Renal cortical epithelial cell (primary cell): ENCODE measurements around the gene DIDO1. TPM values are rescaled to one million over a fixed set of nuclear protein-coding genes. Genes with fewer than 3 reads are reported as not detected.

Experiments used
- DNase-seq: peaks from one replicate; pipeline ENCODE4 v3.0.0-alpha.2; 2011; ENCODE audit warnings: low read depth
- total RNA-seq: library from RNA; depleted of rRNA; stranded (reverse); fragments of >200 nt; gene quantifications from 2 replicates; pipeline ENCODE4 v1.2.3, GENCODE V29; 2014

The DIDO1 gene
- total RNA-seq, 1 donor from 2014 or later: 58.1 TPM

GRCh38 chr20:62951143-62951895 lies 25.0 kb upstream of the DIDO1 start:
- DNase-seq: no peak

DNA sequence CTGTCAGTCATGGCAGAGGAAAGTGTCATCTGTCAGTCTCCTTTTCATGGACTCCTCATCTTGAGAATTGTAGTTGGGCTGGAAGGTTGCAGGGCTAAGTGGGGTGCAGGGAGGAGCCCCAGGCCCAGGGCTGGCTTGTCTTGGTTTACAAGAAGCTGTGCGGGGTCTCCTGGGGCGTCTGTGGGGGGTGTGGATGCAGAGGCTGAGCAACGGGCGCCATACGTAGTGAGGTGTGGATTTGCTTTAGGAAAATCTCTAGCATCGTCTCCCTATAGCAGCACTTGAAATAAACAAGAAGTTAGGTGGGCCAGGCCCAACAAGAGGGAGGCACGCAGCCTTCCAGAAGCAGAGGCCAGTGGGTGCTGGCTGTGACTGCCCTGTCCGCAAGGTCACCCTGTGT lies 24.4 kb upstream of the DIDO1 start:
- DNase-seq: no peak

DNA sequence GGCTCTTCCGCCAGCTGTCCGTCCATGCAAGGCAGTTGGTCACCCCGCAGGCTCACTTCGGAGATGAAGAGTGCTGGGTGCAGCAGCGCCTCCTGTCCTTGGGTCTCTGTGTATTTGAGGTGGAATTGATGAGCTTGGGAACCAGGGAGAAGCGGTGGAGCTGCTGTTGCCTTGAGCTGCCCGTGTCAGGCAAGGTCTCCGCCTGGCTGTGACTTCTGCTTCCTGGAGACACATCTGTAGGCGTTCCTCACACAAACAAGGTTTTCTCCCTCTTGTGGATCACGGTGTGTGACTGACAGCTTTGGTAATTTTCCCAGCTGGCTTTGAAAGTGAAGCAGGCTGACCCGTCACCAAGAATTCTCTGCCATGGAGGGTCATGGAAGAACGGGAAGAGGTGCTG lies 23.7 kb upstream of the DIDO1 start:
- DNase-seq: no peak

DNA sequence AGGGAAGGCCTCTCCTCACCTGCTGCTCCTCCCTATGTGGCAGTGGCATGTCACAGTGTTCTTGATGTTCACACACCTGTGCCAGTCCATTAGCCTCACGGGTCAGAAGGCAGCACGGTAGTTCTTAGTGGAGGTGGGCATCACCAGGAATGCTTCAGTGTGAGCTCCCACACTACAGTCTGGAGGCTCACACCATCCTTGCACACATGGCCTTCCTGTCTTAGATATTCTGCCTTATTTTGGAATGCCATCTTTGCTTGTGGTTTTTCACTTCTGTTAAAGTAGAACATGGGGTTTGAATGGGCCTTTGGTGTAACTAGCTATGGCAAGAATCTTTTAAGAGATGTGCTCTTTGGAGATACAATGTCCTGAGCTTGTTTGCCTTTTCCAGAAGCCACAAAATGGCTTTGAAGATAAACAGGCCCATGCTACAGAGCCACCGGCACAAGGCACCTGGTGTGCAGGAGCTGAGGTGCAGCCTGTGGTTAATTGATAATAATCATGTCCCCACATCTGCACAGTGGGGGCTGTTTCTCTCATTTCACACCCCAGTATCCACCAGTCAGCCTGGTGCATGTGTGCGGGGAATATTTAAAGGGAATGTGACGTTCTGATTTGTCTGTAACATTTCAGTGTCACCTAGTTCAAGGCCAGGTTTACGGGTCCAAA lies 23.0 kb upstream of the DIDO1 start:
- no peak for DNase-seq

DNA sequence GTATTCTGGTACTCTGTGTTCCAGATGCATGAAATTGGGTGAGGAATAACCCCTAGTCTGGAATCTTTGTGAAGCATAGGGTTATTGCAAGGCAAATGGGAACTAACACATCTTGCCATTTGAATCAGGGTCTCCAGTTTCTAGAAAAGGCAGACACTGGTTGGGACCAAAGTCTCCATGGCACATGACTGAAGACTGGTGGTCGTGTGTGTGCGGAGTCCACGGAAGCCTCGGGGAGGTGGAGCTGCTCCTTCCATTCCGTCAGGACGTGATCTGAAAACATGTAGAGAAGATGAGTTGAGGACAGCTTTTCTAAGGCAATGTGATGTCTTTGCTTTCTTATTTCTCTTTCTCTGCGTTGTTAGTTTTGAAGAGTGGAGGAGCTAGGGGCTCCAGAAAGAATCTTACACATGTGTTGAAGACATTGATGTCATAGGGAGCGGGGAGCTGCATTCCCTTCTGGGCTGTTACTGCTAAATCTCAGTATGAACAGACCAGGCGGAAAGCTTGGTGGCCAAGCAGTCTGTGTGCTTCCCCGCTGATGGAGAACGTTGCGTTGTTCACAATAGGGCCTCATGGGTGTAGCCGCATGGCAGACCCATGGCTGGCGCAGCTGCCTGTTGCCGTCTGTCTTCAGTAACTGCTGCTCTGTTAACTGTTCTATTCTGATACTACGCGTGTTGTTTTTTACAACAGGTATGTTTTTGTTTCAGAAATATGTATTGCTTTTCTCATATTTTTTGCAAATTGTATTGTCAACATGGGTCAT lies 21.4 kb upstream of the DIDO1 start:
- DNase-seq: no peak

DNA sequence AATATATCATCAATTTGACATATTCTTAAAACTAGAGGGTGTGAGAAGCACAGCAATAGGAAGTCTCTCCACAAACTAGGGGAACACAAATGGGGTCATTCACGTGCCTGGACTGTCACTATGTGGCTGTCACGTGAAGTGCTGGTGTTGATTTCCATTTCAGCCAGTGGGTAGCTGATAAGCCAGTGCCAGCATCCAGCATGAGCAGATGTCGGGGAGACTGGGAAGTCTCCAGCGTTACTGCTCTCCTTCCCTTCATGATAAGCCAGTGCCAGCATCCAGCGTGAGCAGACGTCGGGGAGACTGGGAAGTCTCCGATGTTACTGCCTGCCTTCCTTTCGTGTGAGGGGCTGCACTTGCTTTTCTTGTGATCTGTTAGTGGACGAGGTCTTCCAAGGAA lies 20.6 kb upstream of the DIDO1 start:
- DNase-seq: no peak

DNA sequence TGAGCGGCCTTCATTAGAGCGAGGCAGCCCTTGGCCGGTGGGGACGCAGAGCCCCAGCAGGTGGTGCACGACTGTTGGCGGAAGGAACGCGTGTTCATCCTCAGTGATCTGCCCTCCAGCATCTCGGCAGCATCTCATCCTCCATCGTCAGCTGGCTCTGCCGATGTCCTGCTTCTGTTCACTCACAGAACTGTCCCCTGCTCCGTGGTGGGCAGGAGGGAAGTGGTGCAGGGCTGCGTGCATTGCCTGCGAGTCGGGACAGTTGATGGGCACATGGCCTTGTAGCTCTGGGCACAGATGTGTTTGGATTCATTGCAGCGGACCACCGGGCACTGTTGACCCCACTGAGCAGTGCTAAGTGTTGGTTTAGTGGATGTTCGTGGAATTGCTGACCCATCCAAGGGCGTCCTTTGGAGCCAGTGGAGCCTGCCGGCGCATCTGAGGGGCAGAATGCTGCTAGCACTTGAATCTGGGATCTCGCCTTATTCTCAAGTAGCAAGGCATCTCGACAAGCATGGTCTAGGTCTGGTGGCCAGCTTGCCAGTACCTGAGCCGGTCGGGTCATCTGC lies 19.6 kb upstream of the DIDO1 start:
- no peak for DNase-seq

GRCh38 chr20:62944746-62945145 lies 18.4 kb upstream of the DIDO1 start:
- DNase-seq: no peak

- DNase-seq: no peak
Observed at GRCh38 chr20:62944184-62944583, 17.9 kb upstream of the DIDO1 start.

- no peak for DNase-seq
Observed at GRCh38 chr20:62943396-62943795, 17.1 kb upstream of the DIDO1 start.

DNA sequence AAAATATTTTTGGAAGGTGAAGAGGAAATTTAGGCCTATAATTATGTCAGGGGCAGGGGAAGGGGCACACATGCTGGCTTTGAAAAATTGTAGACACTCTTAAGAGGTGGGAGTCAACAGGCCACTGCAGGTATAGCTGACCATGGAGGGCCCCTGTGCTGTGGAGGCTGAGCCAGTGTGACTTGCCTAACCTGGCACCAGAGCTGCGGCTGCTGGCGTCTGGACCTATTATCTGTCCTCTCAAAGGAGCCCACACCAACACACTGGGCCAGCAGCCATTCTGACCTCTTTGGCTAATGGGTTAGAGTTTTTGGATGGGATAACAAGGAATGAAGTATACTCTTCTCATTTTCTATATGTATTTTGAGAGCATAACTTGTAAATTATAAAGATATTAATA lies 16.2 kb upstream of the DIDO1 start:
- DNase-seq: no peak

- DNase-seq: no peak
Observed at GRCh38 chr20:62941792-62942191, 15.5 kb upstream of the DIDO1 start.

GRCh38 chr20:62940875-62941274 lies 14.6 kb upstream of the DIDO1 start:
- no peak for DNase-seq

DNA sequence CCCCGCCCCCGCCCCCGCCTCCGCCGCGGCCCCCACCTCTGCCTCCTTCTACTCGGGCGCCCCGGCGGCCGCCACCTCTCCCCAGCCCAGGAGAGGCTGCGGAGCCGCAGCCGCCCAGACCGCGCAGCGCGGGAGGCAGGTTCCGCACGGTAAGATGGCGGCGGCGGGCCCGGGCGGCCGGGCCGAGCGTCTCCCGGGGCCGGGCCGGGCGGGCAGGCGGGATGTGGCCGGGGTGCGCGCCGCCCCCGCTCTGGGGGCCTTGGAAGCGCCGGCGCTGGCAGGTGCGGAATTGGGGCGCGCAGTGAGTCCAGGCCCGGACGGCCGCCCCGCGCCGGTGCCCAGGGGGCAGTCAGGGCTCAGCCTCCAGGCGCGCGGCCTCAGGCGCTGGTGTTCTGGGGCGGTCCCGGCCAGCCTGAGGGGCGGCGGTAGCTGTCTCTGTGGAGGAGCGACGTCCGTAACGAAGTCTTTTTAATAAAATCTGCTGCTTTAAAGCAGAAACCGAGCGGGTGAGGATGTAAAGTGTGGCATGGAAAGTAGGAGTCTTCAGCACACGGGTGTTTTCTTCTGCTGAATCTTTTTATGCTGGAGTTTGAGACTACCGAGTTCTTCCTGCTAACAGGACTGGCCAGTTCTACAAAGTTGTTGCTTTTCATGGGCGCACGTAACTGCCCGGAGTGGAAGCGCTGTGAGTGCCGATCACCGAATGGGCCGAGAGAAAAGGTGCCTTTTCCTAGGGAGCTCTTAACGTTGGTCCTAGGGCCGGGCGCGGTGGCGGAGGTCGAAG lies 12.0 kb upstream of the DIDO1 start, which contains the start of gene GID8:
TSS of gene GID8 (plus strand) at position 43 of the 784 bp plus-strand sequence. CDS start 3,356 bp downstream, outside the sequence.
- no peak for DNase-seq

DNA sequence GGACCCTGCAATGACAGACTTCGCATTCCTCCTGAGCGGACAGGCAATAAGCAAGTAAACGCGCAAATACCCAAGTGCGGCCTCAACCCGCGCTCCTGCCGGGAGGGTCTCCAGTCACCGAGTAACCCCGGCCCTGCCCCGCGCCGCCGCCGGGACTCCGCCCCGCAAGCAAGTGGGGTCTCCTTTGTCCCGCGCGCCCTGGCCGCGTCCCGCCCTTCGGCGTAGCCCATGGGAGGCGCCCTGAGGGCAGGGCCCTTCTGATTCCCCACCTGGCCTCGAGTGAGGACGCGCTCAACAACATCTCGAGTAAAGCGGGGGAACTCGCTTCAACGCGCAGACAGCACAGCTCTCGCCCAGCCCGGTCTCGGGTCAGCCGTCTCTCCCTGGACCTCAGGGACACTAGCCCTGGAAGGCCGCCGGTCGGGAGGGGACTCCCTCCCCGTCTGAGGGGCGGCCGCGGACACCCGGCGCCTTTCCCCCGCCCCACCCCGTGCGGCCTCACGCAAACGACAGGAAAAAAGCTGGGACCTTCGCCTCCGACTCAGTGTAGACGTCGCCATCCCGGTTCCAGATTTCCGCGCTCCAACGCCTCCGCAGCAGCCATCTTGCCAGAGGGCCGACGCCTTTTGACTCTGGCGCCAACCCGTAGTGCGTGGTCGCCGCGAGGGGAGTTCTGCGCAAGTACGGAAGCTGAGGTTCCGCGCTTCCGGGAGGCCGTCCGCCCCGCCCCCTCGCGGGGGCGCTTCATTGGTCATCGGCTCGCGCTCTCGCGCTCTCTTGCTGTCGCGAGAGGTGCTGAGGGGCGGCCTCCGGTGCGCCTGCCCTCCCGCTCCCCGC lies 11.2 kb upstream of the DIDO1 start:
- peak; percentile 86 for DNase-seq

DNA sequence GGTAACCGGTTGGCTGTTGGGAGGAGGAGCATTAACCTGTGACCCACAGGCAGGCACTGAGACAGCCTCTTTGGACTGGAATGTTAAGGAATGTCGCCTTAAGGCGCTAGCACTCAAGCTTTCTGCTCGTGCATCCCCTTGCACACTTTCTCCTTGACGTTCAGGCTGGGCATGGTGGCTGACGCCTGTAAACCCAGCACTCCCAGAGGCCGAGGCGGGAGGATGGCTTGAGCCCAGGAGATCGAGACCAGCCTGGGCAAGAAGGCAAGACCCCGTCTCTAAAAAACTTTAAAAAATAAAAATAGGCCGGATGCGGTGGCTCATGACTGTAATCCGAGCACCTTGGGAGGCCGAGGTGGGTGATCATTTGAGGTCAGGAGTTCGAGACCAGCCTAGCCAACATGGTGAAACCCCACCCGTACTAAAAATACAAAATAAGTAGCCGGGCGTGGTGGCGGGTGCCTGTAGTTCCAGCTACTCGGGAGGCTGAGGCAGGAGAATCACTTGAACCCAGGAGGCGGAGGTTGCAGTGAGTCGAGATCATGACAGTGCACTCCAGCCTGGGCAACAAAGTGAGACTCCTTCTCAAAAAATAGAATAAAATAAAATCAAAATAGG lies 9.8 kb upstream of the DIDO1 start:
- DNase-seq: no peak

GRCh38 chr20:62935204-62935967 lies 9.1 kb upstream of the DIDO1 start:
- DNase-seq: no peak

DNA sequence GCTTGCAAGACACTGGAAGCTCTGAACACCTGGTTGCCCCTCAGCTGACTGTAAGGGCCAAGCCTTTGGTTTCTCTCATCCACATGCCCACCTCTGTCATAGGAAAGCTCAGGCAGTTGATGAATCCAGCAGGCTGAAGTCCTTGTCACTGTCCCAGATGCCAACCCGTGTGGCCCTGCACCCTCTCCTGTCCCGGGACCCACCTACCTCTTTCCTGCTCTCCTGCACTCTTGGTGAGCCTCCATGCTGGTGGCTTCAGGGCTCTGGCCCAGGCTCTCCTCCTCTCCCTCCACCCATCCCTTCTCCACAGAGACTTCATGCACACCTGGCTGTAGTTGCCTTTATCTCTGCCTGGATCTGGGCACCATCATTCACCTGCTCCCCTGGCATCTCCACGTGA lies 7.7 kb upstream of the DIDO1 start:
- no peak for DNase-seq

DNA sequence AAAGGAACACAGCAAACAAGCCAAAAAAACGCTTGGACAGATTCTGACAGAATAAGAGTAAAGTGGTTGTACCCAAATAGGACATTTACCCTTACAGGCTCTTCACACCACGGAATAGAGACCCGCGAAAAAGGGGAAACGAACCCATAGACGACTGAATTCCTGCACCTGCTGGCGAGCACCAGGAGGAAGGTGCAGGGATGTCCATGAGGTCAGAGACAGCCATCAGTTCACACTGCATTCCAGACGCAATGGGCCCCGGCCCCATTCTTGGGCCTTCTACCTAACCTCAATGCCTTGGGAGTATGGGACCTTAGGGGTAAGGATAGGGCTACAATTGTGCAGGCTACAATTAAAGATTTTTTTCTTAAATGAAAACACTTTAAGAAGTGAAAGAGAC lies 5.2 kb upstream of the DIDO1 start:
- no peak for DNase-seq
